Prostate gland (tissue), 2 donors: ENCODE data around the gene SYNM.

Experiments used
- POLR2A ChIP-seq: fragments of 450-650 bp; IDR thresholded peaks from one replicate; pipeline ENCODE4 v1.6.1; 2016; ENCODE audit warnings: antibody characterized with exemption, mild to moderate bottlenecking
- TF ChIP-seq, protein P1 (sequence below), 4 experiments: fragments of 200-600 bp in 2 of 4; fragments of 450-650 bp in 2 of 4; sonication (generic) in 2 of 4; IDR thresholded peaks; 1 replicate in 3 of 4; 2 replicates in 1 of 4; pipeline ENCODE4 v1.5.1; 2016 to 2019; ENCODE audit warnings: antibody characterized with exemption in 4 of 4, mild to moderate bottlenecking in 2 of 4, moderate library complexity in 2 of 4

DNA sequence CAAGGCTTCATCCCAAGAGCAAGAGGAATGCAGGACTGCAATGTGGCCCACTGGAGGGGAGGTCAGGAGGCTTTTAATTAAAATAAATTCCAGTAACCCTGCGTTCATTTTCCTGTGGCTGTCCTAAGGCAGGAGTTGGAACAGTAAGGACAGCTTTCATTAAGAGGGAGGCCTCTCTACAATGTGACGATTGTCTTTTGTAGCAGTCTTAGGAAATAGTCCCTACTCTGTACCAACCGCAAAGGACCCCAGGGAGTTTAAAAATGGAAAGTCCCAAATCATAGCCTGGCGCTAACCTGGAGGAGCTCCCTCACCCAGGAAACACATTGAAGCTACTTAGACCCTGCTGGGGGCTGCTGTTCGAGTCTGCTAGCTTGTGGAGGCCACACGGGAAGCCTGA lies 62.8 kb downstream of the SYNM start:
- TF ChIP-seq, protein P1, sequence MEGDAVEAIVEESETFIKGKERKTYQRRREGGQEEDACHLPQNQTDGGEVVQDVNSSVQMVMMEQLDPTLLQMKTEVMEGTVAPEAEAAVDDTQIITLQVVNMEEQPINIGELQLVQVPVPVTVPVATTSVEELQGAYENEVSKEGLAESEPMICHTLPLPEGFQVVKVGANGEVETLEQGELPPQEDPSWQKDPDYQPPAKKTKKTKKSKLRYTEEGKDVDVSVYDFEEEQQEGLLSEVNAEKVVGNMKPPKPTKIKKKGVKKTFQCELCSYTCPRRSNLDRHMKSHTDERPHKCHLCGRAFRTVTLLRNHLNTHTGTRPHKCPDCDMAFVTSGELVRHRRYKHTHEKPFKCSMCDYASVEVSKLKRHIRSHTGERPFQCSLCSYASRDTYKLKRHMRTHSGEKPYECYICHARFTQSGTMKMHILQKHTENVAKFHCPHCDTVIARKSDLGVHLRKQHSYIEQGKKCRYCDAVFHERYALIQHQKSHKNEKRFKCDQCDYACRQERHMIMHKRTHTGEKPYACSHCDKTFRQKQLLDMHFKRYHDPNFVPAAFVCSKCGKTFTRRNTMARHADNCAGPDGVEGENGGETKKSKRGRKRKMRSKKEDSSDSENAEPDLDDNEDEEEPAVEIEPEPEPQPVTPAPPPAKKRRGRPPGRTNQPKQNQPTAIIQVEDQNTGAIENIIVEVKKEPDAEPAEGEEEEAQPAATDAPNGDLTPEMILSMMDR (IDR thresholded peaks at IDR 0.05) = no peak
- no peak for TF ChIP-seq POLR2A
